GM18907 (cell line): ENCODE measurements around the gene MLLT6.

Source experiments
- ATAC-seq: cut with Tn5 transposase; IDR thresholded peaks from one replicate; pipeline ENCODE4 v1.9.1; 2021; ENCODE audit warnings: mild to moderate bottlenecking, moderate library complexity; ENCODE audit not compliant: unreplicated experiment

The MLLT6 gene

DNA sequence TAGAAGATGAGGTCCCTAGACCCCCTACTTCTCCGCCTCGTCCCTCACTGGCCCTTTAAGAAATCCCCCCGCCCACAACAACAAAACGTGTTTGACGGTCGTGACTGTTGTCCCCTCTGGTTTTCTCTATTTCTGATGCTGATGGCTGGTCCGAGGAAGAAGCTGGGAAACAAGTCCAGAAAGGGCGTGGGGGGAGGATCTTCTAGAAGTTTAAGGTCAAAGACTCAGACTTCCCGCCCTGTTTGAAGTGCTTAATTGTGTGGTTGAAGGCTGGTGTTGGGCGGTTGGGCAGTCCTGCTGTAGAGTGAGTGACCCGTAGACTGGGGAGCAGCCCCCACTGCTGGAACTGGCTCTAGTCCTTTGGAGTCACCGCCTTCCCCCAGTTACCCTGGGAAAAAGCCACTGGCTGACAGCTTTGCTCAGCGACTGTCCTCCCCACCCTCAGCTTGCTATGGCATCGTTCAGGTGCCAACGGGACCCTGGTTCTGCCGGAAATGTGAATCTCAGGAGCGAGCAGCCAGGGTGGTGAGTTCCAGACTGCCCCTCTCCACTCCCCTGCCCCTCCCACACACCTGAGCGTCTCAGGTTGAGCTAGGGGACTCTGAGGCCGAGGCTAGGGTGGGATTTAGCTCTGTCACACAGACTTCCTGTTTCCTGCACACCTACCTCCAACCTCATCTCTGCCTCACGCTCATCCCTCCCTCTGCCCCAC is 1.6 kb downstream of the MLLT6 start:
- ATAC-seq = no peak

DNA sequence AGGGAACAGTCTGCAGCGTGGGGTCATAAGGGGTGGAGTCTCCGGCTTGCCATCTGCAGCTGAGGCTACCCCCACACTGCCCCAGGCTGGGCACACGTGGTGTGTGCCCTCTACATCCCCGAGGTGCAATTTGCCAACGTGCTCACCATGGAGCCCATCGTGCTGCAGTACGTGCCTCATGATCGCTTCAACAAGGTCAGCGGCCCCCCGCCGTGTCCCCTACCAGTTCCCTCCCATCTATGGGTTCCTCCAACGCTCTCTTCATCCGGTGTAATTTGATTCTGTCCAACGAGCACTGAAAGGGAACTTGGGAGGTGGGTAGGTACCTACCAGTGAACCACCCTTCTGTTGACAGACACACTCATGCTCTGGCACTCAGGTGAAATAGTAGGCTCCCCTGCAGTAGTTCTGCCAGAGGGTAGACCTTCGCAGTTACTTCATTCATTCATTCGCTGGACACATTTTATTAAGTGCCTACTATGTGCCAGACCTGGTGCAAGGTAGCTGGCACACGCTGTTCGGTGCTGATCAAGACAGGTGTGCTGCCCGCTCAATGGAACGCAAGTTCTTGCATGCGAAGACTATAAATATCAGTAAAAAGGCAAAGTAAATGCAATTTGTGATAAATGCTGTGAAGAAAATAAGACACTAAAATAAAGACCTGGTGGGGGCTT is 2.7 kb downstream of the MLLT6 start:
- no peak for ATAC-seq

- no peak for ATAC-seq
These were observed 4.2 kb downstream of the MLLT6 start for GRCh38 chr17:38709104-38709820.

GRCh38 chr17:38709864-38710603 is 5.0 kb downstream of the MLLT6 start:
- ATAC-seq = no peak

- ATAC-seq = no peak
These were observed 5.5 kb downstream of the MLLT6 start for GRCh38 chr17:38710604-38710962.

- no peak for ATAC-seq
These were observed 5.9 kb downstream of the MLLT6 start for GRCh38 chr17:38710985-38711384.

- ATAC-seq = no peak
These were observed 6.9 kb downstream of the MLLT6 start for GRCh38 chr17:38711792-38712571.

GRCh38 chr17:38712593-38712992 is 7.5 kb downstream of the MLLT6 start:
- ATAC-seq = no peak

DNA sequence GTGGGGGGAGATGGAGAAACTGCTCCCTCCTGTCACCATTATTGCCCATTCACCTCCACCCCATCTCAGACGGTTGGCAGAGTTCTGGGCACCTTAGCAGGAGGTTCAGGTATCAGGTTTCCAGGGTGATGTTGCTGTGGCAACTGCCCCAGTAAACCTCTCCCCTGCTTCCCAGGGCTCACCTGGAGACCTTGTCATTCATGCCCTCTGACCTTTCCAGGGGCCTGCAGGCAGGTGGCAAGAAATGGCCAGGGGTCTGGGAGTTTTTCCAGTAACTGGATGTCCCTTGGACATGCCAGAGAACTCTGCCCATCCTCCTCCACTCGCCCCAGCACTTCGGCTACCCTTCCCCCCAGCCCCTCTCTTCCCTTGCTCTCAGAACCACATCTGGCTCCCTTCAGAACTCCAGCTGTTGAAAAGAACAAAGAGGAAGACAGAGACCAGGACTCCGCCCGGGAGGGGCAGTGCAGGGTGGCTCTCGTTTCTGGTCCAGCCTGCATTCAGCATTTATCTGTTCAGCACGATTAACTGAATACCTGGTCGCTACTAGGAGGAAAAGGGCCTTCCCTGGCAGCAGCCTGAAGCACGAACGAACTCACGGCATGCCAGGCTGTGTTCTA is 8.5 kb downstream of the MLLT6 start:
- no peak for ATAC-seq

DNA sequence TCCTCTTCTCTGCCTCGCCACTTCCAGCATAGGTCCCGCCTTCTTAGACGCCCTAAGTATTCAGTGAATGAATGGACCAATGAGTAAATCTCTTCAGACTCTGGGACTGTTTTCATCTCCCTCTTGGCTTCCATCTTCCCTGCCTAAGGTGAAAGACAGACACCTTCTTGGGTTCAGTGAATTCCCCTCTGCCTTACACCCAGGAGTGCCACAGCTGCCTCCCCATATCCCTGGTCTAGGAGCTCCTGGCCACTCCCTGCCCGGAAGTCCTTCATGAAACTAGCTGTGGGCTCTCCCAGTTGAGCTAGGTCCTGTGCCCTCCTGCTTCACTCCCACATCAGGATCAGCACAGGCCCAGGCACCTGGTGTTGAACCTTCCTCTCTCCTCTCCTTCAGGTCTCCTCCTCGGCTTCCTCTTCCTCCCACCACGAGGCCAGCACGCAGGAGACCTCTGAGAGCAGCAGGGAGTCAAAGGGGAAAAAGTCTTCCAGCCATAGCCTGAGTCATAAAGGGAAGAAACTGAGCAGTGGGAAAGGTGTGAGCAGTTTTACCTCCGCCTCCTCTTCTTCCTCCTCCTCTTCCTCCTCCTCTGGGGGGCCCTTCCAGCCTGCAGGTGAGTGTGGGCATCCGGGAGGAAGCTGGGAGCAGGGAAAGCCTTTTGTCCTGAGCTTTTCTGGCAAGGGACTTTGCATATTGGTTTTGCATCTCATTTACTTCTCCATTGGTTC is 10.3 kb downstream of the MLLT6 start:
- ATAC-seq = no peak

GRCh38 chr17:38716368-38717005 is 11.4 kb downstream of the MLLT6 start:
- no peak for ATAC-seq

DNA sequence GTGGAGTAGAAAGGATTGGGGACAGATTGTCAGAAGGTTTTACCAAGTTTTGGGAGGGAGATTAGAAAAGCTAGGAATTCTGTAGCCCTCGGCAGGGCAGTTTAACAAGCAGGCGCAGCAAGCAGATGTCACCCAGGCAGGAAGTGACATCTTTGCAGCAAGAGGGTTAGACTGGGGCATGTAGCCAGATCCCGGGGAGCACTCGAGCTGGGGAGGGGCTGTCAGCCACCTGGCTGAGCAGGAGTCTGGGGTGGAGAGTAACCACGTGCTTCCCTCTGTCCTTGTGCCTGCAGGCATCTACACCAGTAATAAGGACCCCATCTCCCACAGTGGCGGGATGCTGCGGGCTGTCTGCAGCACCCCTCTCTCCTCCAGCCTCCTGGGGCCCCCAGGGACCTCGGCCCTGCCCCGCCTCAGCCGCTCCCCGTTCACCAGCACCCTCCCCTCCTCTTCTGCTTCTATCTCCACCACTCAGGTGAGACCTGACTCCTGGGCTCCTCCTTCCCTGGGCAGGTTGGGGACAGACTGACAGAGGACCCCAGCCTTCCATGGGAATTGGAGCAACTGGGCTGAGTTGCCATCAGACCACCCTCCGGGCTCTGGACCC is 12.2 kb downstream of the MLLT6 start:
- no peak for ATAC-seq

- ATAC-seq = no peak
These were observed 14.3 kb downstream of the MLLT6 start for GRCh38 chr17:38719289-38719942.

GRCh38 chr17:38719943-38720641 is 15.0 kb downstream of the MLLT6 start:
- no peak for ATAC-seq

DNA sequence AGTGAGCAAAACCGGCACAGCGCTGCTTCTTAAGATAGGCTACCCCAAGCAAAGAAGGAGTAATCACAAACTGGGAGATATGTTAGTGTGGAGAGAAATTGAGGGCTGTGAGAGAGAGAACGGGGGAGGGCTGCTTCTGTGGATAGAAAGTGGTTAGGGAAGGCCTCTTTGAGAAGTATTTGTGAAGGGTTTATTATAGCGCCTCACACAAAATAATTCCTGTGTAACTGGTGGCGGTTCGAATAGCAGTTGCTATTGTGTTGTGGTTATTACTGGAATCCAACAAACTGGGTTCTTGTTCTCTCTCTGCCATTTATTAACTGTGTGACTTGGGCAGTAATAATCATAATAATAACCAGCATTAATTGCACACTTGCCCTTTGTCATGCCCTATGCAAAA is 15.9 kb downstream of the MLLT6 start:
- ATAC-seq = no peak

- ATAC-seq = no peak
These were observed 16.7 kb downstream of the MLLT6 start for GRCh38 chr17:38721802-38722201.

DNA sequence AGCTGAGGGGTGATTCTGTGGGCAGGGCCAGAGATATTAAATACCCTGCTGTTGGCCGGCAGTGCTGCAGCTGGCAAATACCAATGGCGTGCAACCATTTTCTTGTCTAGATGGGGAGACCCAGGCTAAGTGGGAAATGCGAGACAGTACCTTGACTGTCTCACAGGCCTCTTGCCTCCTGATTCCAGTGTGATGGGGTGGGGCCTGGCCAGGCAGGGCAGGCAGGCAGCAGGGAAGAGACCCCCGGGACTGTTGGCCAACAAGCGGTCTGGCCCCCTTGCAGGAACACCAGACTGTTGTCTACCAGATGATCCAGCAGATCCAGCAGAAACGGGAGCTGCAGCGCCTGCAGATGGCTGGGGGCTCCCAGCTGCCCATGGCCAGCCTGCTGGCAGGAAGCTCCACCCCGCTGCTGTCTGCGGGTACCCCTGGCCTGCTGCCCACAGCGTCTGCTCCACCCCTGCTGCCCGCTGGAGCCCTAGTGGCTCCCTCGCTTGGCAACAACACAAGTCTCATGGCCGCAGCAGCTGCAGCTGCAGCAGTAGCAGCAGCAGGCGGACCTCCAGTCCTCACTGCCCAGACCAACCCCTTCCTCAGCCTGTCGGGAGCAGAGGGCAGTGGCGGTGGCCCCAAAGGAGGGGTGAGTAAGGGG is 19.4 kb downstream of the MLLT6 start:
- no peak for ATAC-seq
